EH (cell line): ENCODE results near the gene TJP1.
"Not testable (repeated sequence)": the region's sequence is repeated elsewhere in the genome, so short reads cannot be mapped to it uniquely, and the experiment has no call there.

ENCODE experiments used
- DNase-seq: peaks from one replicate; pipeline ENCODE4 v3.0.0-alpha.2; 2015; ENCODE audit warnings: low read depth

Gene TJP1

GRCh38 chr15:29800491-29801366 lies 21.5 kb downstream of the TJP1 start:
- no peak for DNase-seq

GRCh38 chr15:29799859-29800258 lies 22.4 kb downstream of the TJP1 start:
- no peak for DNase-seq

GRCh38 chr15:29795610-29796009 lies 26.7 kb downstream of the TJP1 start:
- DNase-seq: no peak

GRCh38 chr15:29792426-29793159 lies 29.7 kb downstream of the TJP1 start:
- peak; percentile 86 for DNase-seq

- no peak for DNase-seq
Measured at GRCh38 chr15:29790607-29791006, 31.7 kb downstream of the TJP1 start.

GRCh38 chr15:29789871-29790270 lies 32.4 kb downstream of the TJP1 start:
- DNase-seq: no peak

GRCh38 chr15:29788433-29789034 lies 33.7 kb downstream of the TJP1 start:
- peak; percentile 32 for DNase-seq

GRCh38 chr15:29787767-29788166 lies 34.5 kb downstream of the TJP1 start:
- DNase-seq: no peak

- DNase-seq: no peak
Measured at GRCh38 chr15:29785642-29786041, 36.6 kb downstream of the TJP1 start.

GRCh38 chr15:29785136-29785535 lies 37.1 kb downstream of the TJP1 start:
- DNase-seq: no peak

- no peak for DNase-seq
Measured at GRCh38 chr15:29784413-29784812, 37.9 kb downstream of the TJP1 start.

- DNase-seq: not testable (repeated sequence)
Measured at GRCh38 chr15:29782816-29783215, 39.5 kb downstream of the TJP1 start.

GRCh38 chr15:29778382-29778781 lies 43.9 kb downstream of the TJP1 start:
- DNase-seq: no peak

GRCh38 chr15:29776859-29777258 lies 45.4 kb downstream of the TJP1 start:
- DNase-seq: no peak

GRCh38 chr15:29774900-29775299 lies 47.4 kb downstream of the TJP1 start:
- peak; percentile 62 for DNase-seq

- peak; percentile 15 for DNase-seq
Measured at GRCh38 chr15:29773816-29774215, 48.5 kb downstream of the TJP1 start.

GRCh38 chr15:29773000-29773399 lies 49.3 kb downstream of the TJP1 start:
- DNase-seq: no peak

- peak; percentile 57 for DNase-seq
Measured at GRCh38 chr15:29770796-29771195, 51.5 kb downstream of the TJP1 start.

GRCh38 chr15:29765898-29766527 lies 56.3 kb downstream of the TJP1 start:
- no peak for DNase-seq

GRCh38 chr15:29765234-29765841 lies 56.9 kb downstream of the TJP1 start:
- DNase-seq: no peak

GRCh38 chr15:29759596-29759995 lies 62.7 kb downstream of the TJP1 start:
- no peak for DNase-seq
